ENCODE results near the gene FBN1.

FBN1 gene

GRCh38 chr15:48425051-48425450 lies 220.5 kb downstream of the FBN1 start:
- DNase-seq (ENCODE audit: low spot score): no peak
- TF ChIP-seq, protein P1, sequence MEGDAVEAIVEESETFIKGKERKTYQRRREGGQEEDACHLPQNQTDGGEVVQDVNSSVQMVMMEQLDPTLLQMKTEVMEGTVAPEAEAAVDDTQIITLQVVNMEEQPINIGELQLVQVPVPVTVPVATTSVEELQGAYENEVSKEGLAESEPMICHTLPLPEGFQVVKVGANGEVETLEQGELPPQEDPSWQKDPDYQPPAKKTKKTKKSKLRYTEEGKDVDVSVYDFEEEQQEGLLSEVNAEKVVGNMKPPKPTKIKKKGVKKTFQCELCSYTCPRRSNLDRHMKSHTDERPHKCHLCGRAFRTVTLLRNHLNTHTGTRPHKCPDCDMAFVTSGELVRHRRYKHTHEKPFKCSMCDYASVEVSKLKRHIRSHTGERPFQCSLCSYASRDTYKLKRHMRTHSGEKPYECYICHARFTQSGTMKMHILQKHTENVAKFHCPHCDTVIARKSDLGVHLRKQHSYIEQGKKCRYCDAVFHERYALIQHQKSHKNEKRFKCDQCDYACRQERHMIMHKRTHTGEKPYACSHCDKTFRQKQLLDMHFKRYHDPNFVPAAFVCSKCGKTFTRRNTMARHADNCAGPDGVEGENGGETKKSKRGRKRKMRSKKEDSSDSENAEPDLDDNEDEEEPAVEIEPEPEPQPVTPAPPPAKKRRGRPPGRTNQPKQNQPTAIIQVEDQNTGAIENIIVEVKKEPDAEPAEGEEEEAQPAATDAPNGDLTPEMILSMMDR (IDR thresholded peaks at IDR 0.05; ENCODE audit: extremely low read depth, missing control alignments): no peak

GRCh38 chr15:48423896-48424475 lies 221.5 kb downstream of the FBN1 start:
- TF ChIP-seq, protein P1 (IDR thresholded peaks at IDR 0.05; ENCODE audit: extremely low read depth, missing control alignments): no peak
- DNase-seq (ENCODE audit: low spot score): peak; percentile 17

DNA sequence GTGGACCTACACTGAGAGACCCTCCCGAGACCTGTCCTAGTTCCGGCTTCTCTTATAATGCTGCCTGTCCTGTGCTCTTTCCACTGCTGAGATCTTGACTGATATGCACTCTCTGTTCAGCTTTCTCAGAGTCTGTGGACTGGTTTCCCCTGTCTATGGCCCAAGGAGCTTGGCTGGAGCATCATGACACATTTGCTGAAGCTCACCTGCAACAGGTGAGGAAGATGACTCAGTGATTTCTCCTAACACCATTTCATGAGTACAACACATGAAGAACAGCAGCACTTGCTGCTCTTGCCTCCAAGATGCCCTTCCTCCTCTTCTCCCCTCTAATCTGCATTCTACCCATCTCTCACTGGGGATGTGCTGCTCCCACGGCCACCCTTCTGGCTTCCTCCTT lies 222.2 kb downstream of the FBN1 start:
- TF ChIP-seq, protein P1 (IDR thresholded peaks at IDR 0.05; ENCODE audit: extremely low read depth, missing control alignments): no peak
- DNase-seq (ENCODE audit: low spot score): no peak

GRCh38 chr15:48422401-48422800 lies 223.1 kb downstream of the FBN1 start:
- TF ChIP-seq, protein P1 (IDR thresholded peaks at IDR 0.05; ENCODE audit: extremely low read depth, missing control alignments): no peak
- DNase-seq (ENCODE audit: low spot score): no peak

GRCh38 chr15:48421362-48421761 lies 224.1 kb downstream of the FBN1 start:
- TF ChIP-seq, protein P1 (IDR thresholded peaks at IDR 0.05; ENCODE audit: extremely low read depth, missing control alignments): no peak
- DNase-seq (ENCODE audit: low spot score): no peak

DNA sequence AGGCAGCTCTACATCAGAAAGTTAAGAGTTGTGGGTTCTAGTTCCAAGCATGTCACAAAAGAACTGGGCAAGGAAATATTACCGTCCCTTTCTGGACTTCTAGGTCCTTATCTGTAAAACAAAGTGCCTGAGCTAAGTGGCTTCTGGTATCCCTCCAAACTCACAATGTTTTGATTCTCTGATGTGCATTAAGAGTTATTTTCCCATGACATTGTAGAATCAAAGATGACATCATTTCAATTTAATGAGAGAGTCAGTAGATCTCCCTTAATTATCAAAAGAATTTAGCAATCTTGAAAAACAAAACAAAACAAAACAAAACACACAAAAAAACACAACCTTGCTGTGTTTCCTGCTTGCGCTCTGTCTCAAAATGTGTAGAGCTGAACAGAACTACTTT lies 225.6 kb downstream of the FBN1 start:
- TF ChIP-seq, protein P1 (IDR thresholded peaks at IDR 0.05; ENCODE audit: extremely low read depth, missing control alignments): no peak
- DNase-seq (ENCODE audit: low spot score): no peak

GRCh38 chr15:48418343-48418742 lies 227.2 kb downstream of the FBN1 start:
- TF ChIP-seq, protein P1 (IDR thresholded peaks at IDR 0.05; ENCODE audit: extremely low read depth, missing control alignments): no peak
- no peak for DNase-seq (ENCODE audit: low spot score)
